ENCODE results near the gene C9orf57.
"Not testable (repeated sequence)": the region's sequence is repeated elsewhere in the genome, so short reads cannot be mapped to it uniquely, and the experiment has no call there.

Gene C9orf57

GRCh38 chr9:72060513-72060912 lies at the start of gene C9orf57:
TSS of gene C9orf57 (minus strand) at chr9:72060613. CDS start at chr9:72059331, 1,282 bp downstream.
- no peak for FAIRE-seq

- no peak for FAIRE-seq
These were observed 42.1 kb upstream of the C9orf57 start for GRCh38 chr9:72102520-72102919.

GRCh38 chr9:72095520-72095919 lies 35.1 kb upstream of the C9orf57 start:
- not testable (repeated sequence) for FAIRE-seq

- no peak for FAIRE-seq
These were observed 32.4 kb upstream of the C9orf57 start for GRCh38 chr9:72092820-72093219.

- FAIRE-seq, result no peak
These were observed 29.2 kb upstream of the C9orf57 start for GRCh38 chr9:72089451-72090130.

- FAIRE-seq, result no peak
These were observed 22.1 kb upstream of the C9orf57 start for GRCh38 chr9:72082536-72082935.

- FAIRE-seq, result not testable (repeated sequence)
These were observed 14.3 kb upstream of the C9orf57 start for GRCh38 chr9:72074666-72075065.

GRCh38 chr9:72065076-72065475 lies 4.7 kb upstream of the C9orf57 start:
- FAIRE-seq, result no peak

- FAIRE-seq, result no peak
These were observed 8.3 kb downstream of the C9orf57 start for GRCh38 chr9:72052122-72052521.

- FAIRE-seq, result peak; percentile 61
These were observed 11.6 kb downstream of the C9orf57 start for GRCh38 chr9:72048850-72049249.

- no peak for FAIRE-seq
These were observed 13.6 kb downstream of the C9orf57 start for GRCh38 chr9:72046630-72047456.

GRCh38 chr9:72044095-72044494 lies 16.3 kb downstream of the C9orf57 start:
- FAIRE-seq, result no peak

GRCh38 chr9:72043576-72043975 lies 16.8 kb downstream of the C9orf57 start:
- no peak for FAIRE-seq

GRCh38 chr9:72042928-72043327 lies 17.5 kb downstream of the C9orf57 start:
- FAIRE-seq, result no peak

GRCh38 chr9:72041775-72042194 lies 18.6 kb downstream of the C9orf57 start:
- FAIRE-seq, result peak; percentile 70

- no peak for FAIRE-seq
These were observed 19.0 kb downstream of the C9orf57 start for GRCh38 chr9:72041369-72041768.

GRCh38 chr9:72039532-72039931 lies 20.9 kb downstream of the C9orf57 start:
- no peak for FAIRE-seq

GRCh38 chr9:72038890-72039410 lies 21.5 kb downstream of the C9orf57 start:
- FAIRE-seq, result peak; percentile 95

- no peak for FAIRE-seq
These were observed 22.0 kb downstream of the C9orf57 start for GRCh38 chr9:72038408-72038807.

- FAIRE-seq, result no peak
These were observed 22.8 kb downstream of the C9orf57 start for GRCh38 chr9:72037571-72037970.

- no peak for FAIRE-seq
These were observed 29.6 kb downstream of the C9orf57 start for GRCh38 chr9:72030767-72031166.

GRCh38 chr9:72029986-72030385 lies 30.4 kb downstream of the C9orf57 start:
- no peak for FAIRE-seq

- FAIRE-seq, result no peak
These were observed 34.5 kb downstream of the C9orf57 start for GRCh38 chr9:72025906-72026305.

GRCh38 chr9:72023596-72023995 lies 36.8 kb downstream of the C9orf57 start:
- FAIRE-seq, result no peak
